Progenitor cell of endocrine pancreas (in vitro differentiated cells): Measurements from ENCODE around the gene OMG. TPM values are rescaled to one million over a fixed set of nuclear protein-coding genes. Genes with fewer than 3 reads are reported as not detected.

Experiments
- DNase-seq: peaks from one replicate; pipeline ENCODE4 v3.0.0; 2021; ENCODE audit warnings: low spot score; ENCODE audit not compliant: unreplicated experiment
- H3K27ac Mint-ChIP-seq: 2 replicates; pipeline ENCODE4 v1.8.0; 2021; ENCODE audit warnings: mild to moderate bottlenecking, moderate library complexity, mixed read lengths
- H3K27me3 Mint-ChIP-seq: 2 replicates; pipeline ENCODE4 v1.8.0; 2021; ENCODE audit warnings: mixed read lengths
- H3K36me3 Mint-ChIP-seq: 2 replicates; pipeline ENCODE4 v1.8.0; 2022; ENCODE audit warnings: mixed read lengths; ENCODE audit not compliant: insufficient read depth
- H3K4me1 Mint-ChIP-seq: 2 replicates; pipeline ENCODE4 v1.8.0; 2021; ENCODE audit warnings: low read depth, mixed read lengths
- H3K4me3 Mint-ChIP-seq: 2 replicates; pipeline ENCODE4 v1.8.0; 2021; ENCODE audit warnings: low read depth, mild to moderate bottlenecking, moderate library complexity, mixed read lengths
- H3K9me3 Mint-ChIP-seq: 2 replicates; pipeline ENCODE4 v1.8.0; 2021; ENCODE audit warnings: low read depth, mixed read lengths
- total RNA-seq: library from RNA; stranded (reverse); gene quantifications from 2 replicates; pipeline ENCODE4 v1.2.1, GENCODE V29; 2021
- TF ChIP-seq, protein P1 (sequence below): fragments of 200-600 bp; sonication (generic); IDR thresholded peaks from one replicate; pipeline ENCODE4 v1.5.0; 2021; ENCODE audit warnings: antibody characterized with exemption, mild to moderate bottlenecking; ENCODE audit not compliant: unreplicated experiment

The OMG gene
- total RNA-seq, 1 donor from 2014 or later, result not detected

DNA sequence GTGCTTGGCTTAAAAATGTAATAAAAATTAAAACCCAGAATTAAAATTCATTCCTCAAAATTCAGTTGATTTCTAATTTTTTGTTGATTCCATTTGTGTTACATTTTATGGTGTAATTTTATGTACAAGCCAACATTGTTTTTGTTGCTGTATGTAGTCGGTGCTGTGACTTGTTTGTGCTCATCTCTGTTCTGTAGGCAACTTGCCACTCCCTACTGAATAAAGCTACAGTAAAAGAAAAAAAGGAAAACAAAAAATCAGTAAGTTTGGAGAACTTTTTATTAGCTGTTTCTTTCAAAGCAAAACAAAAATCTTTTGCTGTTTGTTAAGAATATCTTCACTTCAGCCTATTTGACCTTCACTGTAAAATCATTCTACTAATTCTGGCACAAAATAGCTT, 44.3 kb downstream of the OMG start:
- TF ChIP-seq, protein P1, sequence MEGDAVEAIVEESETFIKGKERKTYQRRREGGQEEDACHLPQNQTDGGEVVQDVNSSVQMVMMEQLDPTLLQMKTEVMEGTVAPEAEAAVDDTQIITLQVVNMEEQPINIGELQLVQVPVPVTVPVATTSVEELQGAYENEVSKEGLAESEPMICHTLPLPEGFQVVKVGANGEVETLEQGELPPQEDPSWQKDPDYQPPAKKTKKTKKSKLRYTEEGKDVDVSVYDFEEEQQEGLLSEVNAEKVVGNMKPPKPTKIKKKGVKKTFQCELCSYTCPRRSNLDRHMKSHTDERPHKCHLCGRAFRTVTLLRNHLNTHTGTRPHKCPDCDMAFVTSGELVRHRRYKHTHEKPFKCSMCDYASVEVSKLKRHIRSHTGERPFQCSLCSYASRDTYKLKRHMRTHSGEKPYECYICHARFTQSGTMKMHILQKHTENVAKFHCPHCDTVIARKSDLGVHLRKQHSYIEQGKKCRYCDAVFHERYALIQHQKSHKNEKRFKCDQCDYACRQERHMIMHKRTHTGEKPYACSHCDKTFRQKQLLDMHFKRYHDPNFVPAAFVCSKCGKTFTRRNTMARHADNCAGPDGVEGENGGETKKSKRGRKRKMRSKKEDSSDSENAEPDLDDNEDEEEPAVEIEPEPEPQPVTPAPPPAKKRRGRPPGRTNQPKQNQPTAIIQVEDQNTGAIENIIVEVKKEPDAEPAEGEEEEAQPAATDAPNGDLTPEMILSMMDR, result no peak
- Mint-ChIP-seq H3K27me3 (no peaks in the 10 kb centered on the region), H3K4me1 (no peaks in the 10 kb centered on the region), H3K27ac (no peak overlapping the region), H3K36me3 (peaks cover 7% of the 10 kb centered on the region), H3K4me3 (no peak overlapping the region), H3K9me3 (no peaks in the 10 kb centered on the region)
- no peak for DNase-seq

DNA sequence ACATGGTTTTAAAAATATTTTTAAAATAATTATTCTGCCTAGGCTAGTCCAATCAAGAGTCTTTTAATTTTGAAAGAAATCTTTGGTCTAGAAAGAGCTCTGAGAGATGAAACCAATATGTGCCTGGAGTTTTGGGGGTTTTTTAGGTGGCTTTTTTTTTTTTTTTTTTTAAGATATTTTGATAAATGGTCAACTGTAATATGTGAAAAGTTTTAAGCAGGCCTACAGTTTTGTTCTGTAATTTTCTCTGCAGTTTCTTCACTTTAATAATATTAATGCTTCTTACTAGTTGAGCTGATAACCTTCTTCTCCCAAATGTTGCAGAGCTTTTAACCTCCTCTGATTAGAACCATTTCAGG, 45.1 kb downstream of the OMG start:
- no peak for DNase-seq
- Mint-ChIP-seq H3K4me3 (no peak overlapping the region), H3K9me3 (no peaks in the 10 kb centered on the region), H3K27ac (no peak overlapping the region), H3K36me3 (peaks cover 7% of the 10 kb centered on the region), H3K27me3 (no peaks in the 10 kb centered on the region), H3K4me1 (no peaks in the 10 kb centered on the region)
- TF ChIP-seq, protein P1, result no peak

DNA sequence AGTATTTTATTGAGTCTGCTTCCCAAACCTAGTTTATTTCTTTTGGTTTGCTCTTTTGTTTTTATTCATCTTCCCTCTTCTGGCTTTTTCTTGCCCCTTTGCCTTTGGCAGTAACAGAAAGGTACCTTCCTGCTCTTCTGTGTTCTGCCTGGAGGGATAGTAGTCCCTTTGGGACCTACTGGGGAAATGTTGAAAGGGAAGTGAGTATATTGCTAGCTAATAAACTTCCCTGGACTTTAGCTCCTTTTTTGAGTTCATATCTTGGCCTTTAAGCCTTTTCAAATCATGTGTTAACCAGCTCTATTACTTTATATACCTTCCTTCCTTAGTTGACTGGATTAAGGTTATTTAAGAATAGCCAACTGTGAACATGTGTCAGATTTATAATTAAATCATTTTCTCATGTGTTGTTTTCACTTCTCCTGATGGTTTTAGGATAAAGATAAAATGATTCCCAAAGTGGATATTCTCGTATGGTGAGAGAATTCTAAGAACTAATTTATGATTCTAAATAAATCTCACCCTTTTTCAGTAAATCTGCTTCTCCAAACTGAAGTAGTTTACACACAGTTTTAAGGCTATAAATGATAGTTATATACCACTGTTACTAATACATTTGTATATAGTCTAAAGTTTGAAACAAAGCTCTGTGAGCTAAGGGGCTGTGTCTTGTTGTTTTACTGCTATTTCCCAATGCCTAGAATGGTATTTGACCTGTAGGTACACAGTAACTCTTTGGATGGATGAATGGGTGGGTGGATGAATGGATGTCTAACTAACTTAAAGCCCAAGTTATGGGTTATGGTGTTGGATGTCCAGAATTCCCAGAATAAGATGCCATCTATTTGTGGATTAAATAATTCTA, 45.7 kb downstream of the OMG start:
- no peak overlapping the region for H3K4me3 Mint-ChIP-seq
- H3K36me3 Mint-ChIP-seq, result peaks cover 11% of the 10 kb centered on the region
- peak overlapping the region; percentile 87 for H3K27ac Mint-ChIP-seq
- no peaks in the 10 kb centered on the region for H3K4me1 Mint-ChIP-seq
- H3K27me3 Mint-ChIP-seq, result no peaks in the 10 kb centered on the region
- no peak for DNase-seq
- no peaks in the 10 kb centered on the region for H3K9me3 Mint-ChIP-seq
- TF ChIP-seq, protein P1, result no peak

DNA sequence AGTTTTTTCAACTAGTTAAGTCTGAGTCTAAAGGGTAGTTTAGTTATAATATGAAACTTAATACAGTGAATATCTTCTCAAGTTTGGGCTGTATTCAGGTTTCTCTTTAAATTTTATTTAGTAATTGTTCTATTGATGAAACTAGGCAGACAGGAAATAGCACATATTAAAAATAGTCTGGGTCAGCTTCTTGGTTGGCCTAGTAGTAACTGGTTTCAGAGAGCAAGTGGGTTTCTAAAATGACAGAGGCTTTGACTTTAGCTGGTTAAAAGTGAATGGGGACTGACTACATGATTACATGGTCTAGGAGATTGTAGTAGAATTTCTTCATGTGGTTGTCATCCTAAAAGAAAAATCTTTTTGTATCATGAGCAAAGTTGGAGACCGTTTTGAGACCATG, 46.8 kb downstream of the OMG start:
- TF ChIP-seq, protein P1, result no peak
- Mint-ChIP-seq H3K27ac (no peak overlapping the region), H3K4me1 (no peaks in the 10 kb centered on the region), H3K27me3 (no peaks in the 10 kb centered on the region), H3K4me3 (no peak overlapping the region), H3K9me3 (no peaks in the 10 kb centered on the region), H3K36me3 (peaks cover 18% of the 10 kb centered on the region)
- no peak for DNase-seq

DNA sequence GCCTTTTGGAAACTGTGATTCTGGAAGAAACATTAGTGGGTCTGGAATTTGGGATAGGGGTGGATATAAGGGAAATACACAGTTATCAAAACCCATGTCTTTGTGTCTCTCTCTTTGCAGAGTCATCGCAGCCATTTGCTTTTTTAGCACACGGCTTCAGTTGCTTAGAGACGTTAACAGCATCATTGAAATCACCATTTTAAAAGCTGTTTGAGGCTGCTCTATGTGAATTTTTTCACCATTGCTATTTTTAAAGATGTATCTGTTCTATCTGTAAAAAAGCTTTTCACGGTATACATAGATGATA, 47.3 kb downstream of the OMG start:
- H3K4me3 Mint-ChIP-seq, result no peak overlapping the region
- TF ChIP-seq, protein P1, result no peak
- no peak for DNase-seq
- H3K4me1 Mint-ChIP-seq, result no peaks in the 10 kb centered on the region
- H3K27me3 Mint-ChIP-seq, result no peaks in the 10 kb centered on the region
- H3K36me3 Mint-ChIP-seq, result peaks cover 20% of the 10 kb centered on the region
- H3K27ac Mint-ChIP-seq, result peak overlapping the region; percentile 3
- H3K9me3 Mint-ChIP-seq, result no peaks in the 10 kb centered on the region
